ENCODE data around the gene DRAXIN.

The DRAXIN gene

DNA sequence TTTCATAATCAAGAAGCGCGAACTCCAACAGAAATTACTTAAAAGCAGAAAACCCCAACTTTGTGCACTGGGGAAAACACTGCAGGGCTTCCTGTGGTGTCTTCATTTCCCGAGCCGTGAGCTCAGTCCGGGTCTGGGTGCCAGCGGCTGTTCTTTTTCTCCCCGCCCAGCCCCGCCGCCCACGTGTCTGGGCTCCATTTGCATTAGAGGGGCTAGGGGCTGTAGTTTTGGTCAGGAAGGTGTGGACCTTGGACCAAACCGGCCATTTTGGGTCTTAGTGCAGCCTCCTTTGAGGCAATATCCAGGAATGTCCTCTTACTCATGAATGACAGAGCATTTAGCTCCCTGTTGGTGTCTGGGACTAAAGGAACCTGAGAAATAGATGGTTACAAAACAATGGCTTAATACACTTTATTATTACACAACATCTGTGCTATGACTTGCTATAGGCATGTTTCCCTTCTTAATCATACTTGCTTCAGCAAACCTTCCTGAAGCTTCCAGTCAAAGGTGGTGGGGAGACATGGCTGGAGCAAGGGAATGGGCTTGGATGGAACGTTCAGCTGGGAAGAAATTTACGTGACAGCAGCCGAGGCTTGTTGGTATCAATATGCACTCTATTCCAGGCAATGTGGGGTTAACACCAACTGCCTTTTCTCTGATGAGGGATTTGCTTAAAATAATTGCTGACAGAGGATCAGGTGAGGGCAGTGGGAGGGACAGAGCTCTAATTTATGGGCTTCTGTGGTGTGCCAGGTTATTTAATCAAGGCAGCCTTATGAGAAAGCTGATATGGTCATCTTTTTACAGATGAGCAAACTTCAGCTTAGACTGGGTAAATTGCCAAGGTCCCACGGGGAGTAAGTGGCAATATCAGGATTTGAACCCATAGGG, 45.5 kb downstream of the DRAXIN start:
- no peak for DNase-seq (ENCODE audit: low read depth, low spot score)

DNA sequence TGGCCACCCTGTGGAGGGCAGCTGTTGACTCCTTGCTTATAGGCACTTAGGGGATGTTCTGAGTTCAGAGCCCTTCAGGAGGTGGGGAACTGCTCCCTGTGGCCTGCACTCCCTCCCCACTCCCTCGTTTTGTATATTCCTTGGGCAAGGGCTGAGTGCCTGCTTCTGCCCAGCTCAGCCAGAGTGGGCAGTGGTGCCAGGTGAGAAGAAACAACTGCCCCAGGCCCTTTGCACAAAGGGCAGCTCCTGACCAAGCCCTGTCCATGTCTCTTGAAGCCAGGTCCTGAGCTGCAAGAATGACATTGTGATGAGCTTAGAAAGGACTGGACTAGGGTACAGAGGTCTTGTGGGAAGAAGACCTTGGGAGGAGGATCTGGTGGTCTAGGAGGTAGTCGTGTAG, 46.6 kb downstream of the DRAXIN start:
- no peak for DNase-seq (ENCODE audit: low read depth, low spot score)

DNA sequence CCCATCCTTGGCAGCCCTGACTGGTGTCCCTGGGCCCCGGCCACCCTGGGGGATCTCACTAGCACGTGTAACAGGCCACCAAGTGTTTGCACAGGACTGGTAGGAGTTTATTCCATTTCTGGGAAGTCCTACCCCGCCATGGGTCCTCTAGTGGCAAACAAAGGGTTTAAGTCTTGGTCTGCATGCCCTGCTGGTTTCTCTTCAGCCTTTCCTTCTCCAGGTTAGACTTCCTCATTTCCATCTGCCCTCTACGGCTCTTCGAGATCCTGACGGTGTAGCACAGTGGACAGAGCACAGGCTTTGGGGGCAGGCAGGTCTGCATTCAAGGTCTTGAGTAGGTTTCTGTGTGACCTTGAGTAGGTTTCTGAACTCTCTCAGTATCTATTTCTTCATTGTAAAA, 47.3 kb downstream of the DRAXIN start:
- no peak for DNase-seq (ENCODE audit: low read depth, low spot score)

DNA sequence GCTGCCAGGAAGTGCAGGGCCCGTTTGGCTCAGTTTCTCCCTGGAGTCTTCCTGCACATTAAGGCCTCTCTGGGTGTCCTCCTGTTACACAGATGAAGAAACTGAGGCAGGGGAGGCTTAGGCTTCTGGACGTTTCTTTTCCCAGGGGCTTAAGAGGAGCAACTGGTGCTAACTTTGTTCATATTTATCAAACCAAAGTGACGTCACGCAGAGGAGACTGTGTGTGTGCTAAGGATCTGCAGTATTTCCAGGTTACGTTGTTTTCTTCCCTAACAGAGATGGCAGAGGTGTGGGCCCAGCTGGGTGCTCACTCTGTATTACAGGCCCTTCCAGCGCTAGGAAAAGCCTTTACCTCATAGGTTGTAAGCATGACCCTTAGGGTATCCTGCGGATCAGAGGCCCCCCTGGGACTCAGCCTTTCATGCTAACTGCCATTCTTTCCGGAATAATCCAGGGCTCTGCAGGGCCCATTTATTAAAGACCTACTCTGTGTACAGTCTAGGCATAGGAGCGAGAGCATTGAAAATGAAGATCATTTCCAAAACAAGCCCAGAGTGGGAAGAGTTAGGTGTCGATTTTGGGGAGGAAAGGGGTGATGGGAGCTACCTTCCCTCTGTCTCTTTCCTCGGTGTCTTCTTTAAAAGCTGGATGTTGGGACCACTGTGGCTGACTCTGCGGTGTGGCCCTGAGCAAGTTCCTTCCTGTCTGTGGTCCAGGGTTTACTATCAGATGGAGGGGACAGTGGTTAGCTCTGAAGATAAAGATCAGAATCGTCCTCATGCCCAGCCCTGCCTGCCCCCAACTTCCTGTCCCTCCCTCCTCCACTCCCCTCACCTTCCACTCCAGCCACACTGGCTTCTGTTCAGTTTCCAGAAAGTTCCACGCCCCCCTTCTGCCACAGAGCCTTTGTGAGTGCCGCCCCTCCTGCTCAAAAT, 49.0 kb downstream of the DRAXIN start:
- DNase-seq (ENCODE audit: low read depth, low spot score) = no peak

DNA sequence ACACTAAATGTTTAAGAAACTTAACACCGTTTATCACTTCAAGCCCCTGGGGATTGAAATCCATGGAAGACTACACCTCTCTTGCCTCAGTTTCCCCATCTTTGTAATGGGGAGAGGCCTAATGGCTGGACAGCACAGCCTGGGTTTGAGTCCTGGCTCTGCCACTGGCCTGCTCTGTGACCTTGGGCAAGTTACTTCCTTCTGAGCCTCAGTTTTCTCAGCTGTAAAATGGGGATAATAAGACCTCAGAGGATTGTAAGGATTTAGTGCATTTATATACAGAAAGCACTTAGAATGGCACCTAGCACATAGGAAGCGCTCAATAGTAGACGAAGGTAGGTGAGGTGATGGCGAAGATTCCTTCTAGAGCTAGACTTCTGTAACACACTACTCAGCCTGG, 50.0 kb downstream of the DRAXIN start:
- DNase-seq (ENCODE audit: low read depth, low spot score) = no peak

DNA sequence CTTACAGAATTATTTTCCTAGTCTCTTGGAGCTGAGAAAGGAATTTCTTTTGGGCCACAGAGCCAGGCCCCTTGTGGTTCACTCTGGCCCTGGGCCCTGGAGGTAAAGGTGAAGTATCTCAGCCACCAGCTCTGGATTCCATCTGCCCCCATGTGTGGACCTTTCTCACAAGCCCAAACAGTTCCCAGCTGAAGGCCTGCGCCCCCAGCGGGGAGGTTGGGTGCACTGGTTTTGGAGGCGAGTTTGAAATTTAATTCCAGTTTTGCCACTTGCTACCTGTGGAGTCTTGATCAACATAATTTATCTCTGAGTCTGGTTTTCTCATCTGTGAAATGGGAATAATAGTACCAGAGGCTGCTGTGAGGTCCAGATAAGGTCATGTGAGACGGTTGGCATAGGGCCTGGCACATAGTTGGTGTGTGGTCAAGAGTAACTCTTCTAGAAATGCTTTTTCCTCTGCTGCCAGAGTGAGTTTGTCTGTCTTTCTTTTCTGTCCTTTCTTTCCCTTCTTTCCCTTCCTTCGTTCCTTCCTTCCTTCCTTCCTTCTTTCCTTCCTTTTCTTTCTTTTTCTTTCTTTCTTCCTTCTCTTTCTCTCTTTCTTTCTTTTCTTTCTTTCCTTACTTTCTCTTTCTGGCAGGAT, 50.5 kb downstream of the DRAXIN start:
- DNase-seq (ENCODE audit: low read depth, low spot score) = no peak

DNA sequence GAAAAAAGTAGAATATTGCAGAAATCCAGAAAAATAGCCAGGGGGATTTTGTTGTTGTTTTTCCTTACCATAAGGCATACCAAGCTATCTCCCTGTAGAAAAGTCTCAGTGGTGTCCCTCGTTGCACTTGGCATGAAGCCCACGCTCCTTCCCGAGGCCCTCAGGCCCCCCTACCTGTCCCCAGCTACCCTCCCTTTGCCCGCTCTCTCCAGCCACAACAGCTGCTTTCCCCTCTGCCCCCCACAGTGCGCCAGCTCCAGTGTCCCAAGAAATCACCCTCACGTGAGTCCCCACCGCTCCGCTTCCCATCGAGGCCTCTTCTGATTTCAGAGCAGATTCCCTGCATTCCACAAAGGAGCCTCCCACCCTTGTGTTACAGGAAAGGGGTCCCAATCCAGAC, 52.8 kb downstream of the DRAXIN start:
- DNase-seq (ENCODE audit: low read depth, low spot score) = no peak

DNA sequence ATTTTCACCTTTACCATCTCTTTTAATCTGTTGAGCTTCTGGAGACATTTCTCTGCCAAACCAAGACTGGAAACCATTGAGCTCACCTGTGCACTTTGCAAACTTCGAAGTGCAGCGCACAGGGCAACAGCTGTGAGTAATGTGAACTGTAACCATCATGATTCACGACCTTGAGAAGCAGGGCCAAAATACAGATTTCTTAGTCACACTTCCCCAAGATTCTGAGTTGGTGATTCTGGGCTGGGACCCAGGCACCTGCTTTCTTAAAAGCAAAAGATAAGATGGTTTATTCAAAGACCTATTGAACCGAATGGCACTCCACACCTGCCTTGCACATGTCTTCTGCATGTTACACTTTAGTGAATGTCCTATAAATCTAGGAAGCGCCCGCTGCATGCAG, 54.6 kb downstream of the DRAXIN start:
- DNase-seq (ENCODE audit: low read depth, low spot score) = no peak

DNA sequence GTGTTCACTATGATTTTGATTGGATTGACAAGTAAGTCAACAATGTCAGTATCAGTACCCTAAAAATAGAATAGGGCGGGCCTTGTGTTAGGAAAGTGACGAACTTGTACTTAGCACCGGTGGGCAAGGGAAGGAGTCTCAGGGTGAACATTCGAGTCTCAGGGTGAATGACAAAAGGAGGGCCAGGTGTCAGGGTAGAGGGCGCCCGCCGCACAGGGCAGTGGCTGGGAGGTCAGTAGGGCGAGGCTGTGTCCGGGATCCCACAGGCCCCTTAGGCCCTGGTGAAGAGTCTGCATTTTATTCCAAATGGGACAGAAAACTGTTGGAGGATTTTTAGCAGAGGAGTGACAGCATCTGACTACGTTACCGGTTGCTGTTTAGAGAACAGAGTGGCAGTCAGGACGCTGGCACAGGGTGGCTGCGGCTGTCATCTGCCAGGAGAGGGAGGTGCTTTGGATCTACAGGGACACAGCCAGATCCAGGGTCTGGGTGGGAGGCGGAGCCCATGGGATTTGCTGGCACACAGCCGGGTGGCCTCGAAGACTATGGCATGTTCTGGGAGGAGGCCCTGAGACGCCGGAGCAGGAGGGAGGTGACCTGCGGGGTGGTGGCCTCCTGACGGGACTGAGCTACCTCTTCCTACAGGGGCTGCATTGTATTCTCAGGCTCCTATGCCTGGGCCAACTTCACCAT, 55.4 kb downstream of the DRAXIN start:
- no peak for DNase-seq (ENCODE audit: low read depth, low spot score)

DNA sequence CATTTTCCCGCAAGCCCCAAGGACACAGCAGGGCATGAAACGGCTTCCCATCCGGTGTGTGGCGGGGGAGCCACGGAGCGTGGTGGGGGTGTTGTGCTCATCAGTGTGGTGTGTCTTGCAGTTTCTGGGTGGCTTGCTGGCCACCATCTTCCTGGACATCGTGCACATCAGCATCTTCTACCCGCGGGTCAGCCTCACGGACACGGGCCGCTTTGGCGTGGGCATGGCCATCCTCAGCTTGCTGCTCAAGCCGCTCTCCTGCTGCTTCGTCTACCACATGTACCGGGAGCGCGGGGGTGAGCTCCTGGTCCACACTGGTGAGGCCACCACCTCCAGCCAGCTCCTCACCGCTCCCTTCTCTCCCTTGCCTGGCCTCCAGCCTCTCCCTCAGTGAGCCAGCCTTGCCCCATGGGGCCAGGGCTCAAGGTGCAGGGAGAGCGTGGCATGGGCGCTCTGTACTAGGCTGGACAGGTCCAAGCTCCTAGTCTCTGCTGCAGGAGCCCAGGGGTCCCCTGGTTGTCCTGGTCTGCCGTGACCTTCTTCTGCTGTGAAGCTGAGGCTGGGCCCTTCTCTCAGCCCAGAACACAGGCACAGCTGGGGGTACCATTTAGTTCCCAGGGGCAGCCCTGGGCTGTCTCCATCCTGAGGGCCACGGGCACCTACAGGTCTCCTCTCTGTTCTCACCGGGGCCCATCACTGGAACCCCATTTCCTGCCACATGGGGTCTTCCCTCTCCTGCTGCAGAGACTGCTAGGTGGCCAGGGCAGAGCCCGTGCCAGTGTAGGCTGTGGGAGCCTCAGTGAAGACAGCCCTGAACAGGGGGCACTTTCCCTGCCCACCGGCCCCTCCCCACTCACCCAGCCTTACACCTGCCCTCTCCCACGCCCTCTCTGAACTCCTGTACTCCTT, 57.0 kb downstream of the DRAXIN start:
- DNase-seq (ENCODE audit: low read depth, low spot score) = no peak

DNA sequence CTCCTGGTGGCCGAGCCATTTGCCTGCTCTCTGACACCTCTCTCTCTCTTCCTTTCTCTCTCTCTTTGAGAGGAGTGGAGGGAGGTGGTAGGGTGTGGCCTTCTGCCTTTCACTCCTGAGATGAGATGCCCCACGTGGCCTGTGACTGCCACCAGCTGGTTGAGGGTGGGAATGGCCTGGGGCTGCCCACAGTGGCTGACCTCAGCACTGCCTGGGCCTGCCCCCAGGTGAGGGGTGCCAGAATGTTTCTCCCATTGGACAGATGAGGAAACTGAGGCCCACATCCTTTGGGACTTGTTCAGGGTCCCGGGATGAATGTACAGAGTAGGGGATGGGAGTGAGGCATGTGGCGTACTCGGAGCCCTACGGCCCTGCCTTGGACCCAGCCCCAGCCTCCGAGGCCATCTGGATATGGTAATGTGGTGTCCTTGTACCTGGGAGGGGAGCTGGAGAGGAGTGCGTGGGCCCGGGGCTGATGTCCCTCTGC, 57.7 kb downstream of the DRAXIN start:
- no peak for DNase-seq (ENCODE audit: low read depth, low spot score)

DNA sequence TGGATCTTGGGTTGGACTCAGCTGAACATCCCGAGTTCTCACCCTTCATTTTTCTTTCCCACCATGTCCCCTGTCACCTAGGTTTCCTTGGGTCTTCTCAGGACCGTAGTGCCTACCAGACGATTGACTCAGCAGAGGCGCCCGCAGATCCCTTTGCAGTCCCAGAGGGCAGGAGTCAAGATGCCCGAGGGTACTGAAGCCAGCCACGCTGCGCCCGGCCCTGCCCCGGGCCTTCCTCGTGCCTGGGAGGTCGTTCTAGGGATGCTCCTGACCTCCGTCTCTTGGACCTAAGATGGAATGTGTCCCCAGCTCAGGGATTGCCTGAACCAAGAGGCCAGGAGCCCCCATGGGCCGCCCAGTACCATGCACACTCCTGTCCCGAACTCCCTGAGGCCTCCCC, 58.5 kb downstream of the DRAXIN start:
- DNase-seq (ENCODE audit: low read depth, low spot score) = no peak

DNA sequence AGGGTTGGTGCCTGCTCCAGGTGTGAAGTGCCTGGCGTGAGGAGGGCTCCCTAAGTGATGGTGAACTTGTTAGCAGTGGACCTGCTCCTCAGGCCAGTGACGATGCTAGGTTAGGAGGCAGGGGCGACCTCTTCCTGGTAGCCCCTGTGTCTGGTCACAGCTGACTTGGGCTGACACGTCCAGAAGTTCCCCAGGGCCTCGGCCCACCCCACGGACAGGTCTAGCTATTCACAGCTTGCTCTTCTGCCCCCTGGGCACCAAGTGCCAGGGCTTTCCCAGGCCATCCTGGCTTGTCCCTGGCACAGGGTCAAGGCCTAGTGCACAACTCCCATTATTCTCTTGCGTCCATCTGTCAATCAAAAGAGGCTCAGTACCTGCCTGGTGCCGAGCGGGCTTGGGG, 59.6 kb downstream of the DRAXIN start:
- DNase-seq (ENCODE audit: low read depth, low spot score) = no peak

DNA sequence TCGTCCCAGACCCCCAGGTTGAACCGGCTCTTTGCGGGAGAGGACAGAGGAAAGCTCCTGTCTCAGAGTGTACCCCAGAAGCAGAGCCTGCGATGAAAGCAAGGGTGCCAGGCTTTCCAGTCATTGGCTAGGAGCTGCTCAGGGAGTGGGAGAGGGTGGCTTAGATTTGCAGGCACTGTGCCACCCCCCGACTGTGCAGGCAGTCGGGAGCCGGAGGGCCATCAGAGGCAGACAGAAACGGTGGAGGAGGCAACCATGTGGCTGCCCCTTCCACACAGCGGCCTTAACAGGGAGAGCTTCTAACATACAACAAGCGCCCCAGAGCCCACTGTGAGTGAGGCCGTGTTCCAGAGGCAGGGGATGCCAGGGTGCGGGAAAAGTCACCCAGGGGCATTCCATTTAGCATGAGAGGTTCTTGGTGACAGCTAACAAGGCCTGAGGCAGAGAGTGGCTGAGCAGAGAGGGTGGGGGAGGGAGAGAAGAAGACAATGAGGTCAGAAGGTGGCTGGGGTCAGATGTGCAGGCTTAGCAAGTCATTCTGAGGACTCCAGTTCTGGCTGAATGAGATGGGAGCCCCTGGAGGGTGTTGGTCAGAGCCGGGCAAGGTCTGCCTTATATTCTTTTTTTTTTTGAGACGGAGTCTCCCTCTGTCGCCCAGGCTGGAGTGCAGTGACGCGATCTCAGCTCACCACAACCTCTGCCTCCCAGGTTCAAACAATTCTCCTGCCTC, 61.0 kb downstream of the DRAXIN start:
- DNase-seq (ENCODE audit: low read depth, low spot score) = no peak

DNA sequence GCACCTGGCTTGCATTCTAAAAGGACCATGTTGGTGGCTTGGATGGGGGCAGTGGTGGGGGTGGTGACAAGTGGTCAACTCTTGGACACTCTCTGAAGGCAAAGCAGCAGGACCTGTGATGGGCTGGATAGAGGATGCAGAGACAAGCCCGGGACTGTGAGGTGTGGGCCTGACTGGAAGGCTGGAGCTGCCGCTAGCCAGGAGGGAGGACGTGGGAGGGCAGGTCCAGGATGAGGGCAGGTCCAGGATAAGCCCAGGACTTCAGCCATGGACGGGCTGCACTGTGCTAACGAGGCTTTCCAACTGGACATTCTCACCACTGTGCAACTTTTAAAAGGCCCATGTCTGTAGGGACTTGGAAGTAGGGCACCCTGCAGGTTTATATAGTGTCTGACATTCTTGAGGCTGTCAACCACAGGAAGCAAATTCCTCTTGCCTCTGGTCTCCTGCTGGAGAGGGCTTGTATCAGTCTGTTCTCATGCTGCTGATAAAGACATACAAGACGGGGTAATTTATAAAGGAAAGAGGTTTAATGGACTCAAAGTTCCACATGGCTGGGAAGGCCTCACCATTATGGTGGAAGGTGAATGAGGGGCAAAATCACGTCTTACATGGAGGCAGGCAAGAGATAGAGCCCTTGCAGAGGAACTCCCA, 62.2 kb downstream of the DRAXIN start:
- no peak for DNase-seq (ENCODE audit: low read depth, low spot score)

DNA sequence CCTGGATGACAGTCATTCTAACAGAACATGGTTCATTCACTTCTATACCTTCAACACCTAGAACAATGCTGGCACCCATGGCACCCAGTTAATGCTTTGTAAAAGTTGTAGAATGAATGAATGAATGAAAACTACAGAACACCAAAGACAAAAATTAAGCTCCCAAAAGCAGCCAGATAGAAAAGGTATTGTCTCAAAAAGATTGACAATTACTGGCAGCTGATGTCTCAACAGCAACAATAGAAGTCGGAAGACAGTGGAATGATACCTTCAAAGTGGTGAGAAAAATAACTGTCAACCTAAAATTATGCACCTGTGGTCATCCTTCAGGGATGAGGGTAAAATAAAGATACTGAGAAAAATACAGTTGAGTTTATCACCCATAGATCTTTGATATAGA, 65.5 kb downstream of the DRAXIN start:
- DNase-seq (ENCODE audit: low read depth, low spot score) = no peak

DNA sequence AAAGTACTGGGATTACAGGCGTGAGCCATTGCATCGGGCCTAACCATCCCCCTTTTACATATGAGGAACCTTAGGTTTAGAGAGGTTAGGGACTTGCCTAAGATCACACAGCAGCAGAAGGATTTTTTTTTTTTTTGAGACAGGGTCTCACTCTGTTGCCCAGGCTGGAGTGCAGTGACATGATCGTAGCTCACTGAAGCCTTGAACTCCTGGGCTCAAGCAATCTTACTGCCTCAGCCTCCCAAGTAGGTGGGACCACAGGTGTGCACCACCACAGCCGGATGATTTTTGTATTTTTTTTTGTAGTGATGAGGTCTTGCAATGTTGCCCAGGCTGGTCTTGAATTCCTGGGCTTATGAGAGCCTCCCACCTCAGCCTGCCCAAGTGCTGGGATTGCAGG, 68.3 kb downstream of the DRAXIN start:
- no peak for DNase-seq (ENCODE audit: low read depth, low spot score)

DNA sequence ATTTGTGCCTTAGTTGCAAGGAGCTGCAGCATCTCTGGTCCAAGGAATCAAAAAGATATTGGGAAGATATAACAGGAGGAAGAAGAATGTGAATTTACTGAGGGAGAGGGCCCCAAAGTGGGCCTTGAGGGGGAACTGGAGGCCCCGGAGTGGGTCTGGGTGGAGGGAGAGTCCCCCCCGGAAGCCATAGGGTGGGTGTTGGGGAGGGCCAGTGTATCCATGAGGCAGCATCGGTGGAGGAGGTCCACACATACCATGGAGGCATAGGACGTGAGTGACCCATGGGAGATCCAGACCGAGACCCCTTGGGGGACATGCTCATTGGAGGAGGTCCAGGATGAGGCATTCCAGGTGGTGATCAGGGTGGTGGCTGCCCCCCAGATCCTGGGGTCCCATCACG, 69.8 kb downstream of the DRAXIN start:
- DNase-seq (ENCODE audit: low read depth, low spot score) = no peak

DNA sequence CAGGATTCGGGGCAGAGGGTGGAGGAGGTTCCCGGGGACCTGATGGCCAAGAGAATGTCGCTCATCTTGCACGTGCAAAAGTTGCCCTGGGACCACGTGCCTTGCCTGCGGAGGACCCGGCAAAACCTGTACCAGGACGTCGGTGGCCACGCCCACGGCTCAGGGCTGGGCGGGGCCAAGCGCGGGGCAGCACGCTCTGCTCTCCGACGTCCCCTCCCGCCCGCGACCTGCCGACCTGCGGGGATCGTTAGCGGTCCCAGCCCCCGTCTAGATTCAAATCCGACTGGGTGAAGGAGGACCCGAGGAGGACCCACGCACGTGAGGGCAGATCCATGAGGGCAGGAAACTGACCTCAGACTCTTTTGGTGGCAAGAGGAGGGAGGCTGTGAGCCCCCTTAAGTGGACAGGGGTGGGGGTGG, 70.5 kb downstream of the DRAXIN start, which contains the start of gene C1orf167:
Gene C1orf167, plus strand, starts transcription at position 206 of the 419 bp plus-strand sequence. CDS start 2,208 bp downstream, outside the sequence.
- no peak for DNase-seq (ENCODE audit: low read depth, low spot score)
